H1 (cell line): Measurements from ENCODE around the gene ABHD8. TPM values are rescaled to one million over a fixed set of nuclear protein-coding genes. Genes with fewer than 3 reads are reported as not detected.

Source experiments
- CTCF ChIA-PET: fragments of 300-600 bp; sonication (Branson Sonifier 250); formaldehyde crosslinking; loops from one replicate; lab custom pipeline; 2021; ENCODE audit not compliant: partially characterized antibody; lab: Charles Lee
- POLR2A ChIA-PET: fragments of 300-600 bp; sonication (Branson Sonifier 250); formaldehyde crosslinking; loops from one replicate; lab custom pipeline; 2021; ENCODE audit warnings: inconsistent platforms; ENCODE audit not compliant: partially characterized antibody; lab: Charles Lee
- DNase-seq, 2 experiments: peaks; one replicate each; pipeline versions ENCODE4 v3.0.0 to v3.0.0-alpha.2; 2010 to 2022; ENCODE audit warnings: low spot score in 2 of 2, low read depth in 1 of 2, mixed read lengths in 1 of 2
- FAIRE-seq: peaks from 2 replicates; lab custom pipeline; 2011; peaks lifted over from hg19 to GRCh38; lab: Jason Lieb, UNC
- H2AFZ ChIP-seq: 2 replicates; pipeline ENCODE4 v1.8.1; 2012; ENCODE audit warnings: low read length, inconsistent platforms
- H2AK5ac ChIP-seq: 2 replicates; pipeline ENCODE4 v1.6.1; 2013; ENCODE audit warnings: low read depth, low read length
- H2BK120ac ChIP-seq: replicated peaks from 2 replicates; pipeline ENCODE3; 2013; ENCODE audit warnings: low read depth, low read length, inconsistent platforms
- H2BK12ac ChIP-seq: 2 replicates; pipeline ENCODE4 v1.6.1; 2013; ENCODE audit warnings: low read depth, low read length
- H2BK15ac ChIP-seq: 2 replicates; pipeline ENCODE4 v1.6.1; 2013; ENCODE audit warnings: low read length
- H2BK20ac ChIP-seq: 2 replicates; pipeline ENCODE4 v1.6.1; 2013; ENCODE audit warnings: low read length
- H2BK5ac ChIP-seq: 2 replicates; pipeline ENCODE4 v1.6.1; 2013; ENCODE audit warnings: low read depth, low read length
- H3K14ac ChIP-seq: 2 replicates; pipeline ENCODE4 v1.6.1; 2013; ENCODE audit warnings: inconsistent platforms; ENCODE audit not compliant: insufficient read length
- H3K18ac ChIP-seq: 2 replicates; pipeline ENCODE4 v1.6.1; 2013; ENCODE audit warnings: low read length; ENCODE audit errors: extremely low read depth
- H3K23ac ChIP-seq: 2 replicates; pipeline ENCODE4 v1.6.1; 2013; ENCODE audit warnings: inconsistent platforms; ENCODE audit not compliant: insufficient read length
- H3K23me2 ChIP-seq: 2 replicates; pipeline ENCODE4 v1.6.1; 2013; ENCODE audit warnings: low read depth, low read length
- H3K27ac ChIP-seq: 2 replicates; pipeline ENCODE4 v1.6.1; 2011; ENCODE audit warnings: low read depth, low read length, inconsistent platforms
- H3K27me3 ChIP-seq, 4 experiments: replicated peaks in 1 of 4; 1 replicate in 1 of 4; 2 replicates in 3 of 4; pipeline versions ENCODE4 v1.6.1 to v1.8.1; 2011 to 2013; ENCODE audit warnings: low read length in 3 of 4, mild to moderate bottlenecking in 3 of 4, inconsistent platforms in 2 of 4, mixed read lengths in 2 of 4, moderate library complexity in 1 of 4; ENCODE audit not compliant: control insufficient read depth in 3 of 4, insufficient read depth in 3 of 4; ENCODE audit errors: extremely low read depth in 1 of 4
- H3K36me3 ChIP-seq, 4 experiments: 2 replicates each; pipeline versions ENCODE4 v1.6.1 to v1.8.1; 2011 to 2013; ENCODE audit warnings: mild to moderate bottlenecking in 4 of 4, low read length in 3 of 4, moderate library complexity in 2 of 4, control low read depth in 1 of 4, inconsistent platforms in 1 of 4; ENCODE audit not compliant: insufficient read depth in 4 of 4, control insufficient read depth in 2 of 4
- H3K4ac ChIP-seq: replicated peaks from 2 replicates; pipeline ENCODE3; 2013; ENCODE audit warnings: low read length, low read depth, mixed read lengths, inconsistent platforms; ENCODE audit not compliant: insufficient read length
- H3K4me1 ChIP-seq, 4 experiments: replicated peaks in 1 of 4; 1 replicate in 1 of 4; 2 replicates in 3 of 4; pipeline versions ENCODE4 v1.6.1 to v1.8.1; 2011 to 2013; ENCODE audit warnings: low read length in 3 of 4, inconsistent platforms in 2 of 4, mixed read lengths in 1 of 4; ENCODE audit not compliant: insufficient read depth in 4 of 4, control insufficient read depth in 3 of 4
- H3K4me2 ChIP-seq, 2 experiments: 2 replicates each; pipeline versions ENCODE4 v1.6.1 to v1.8.1; 2011 to 2013; ENCODE audit warnings: low read depth in 2 of 2, low read length in 2 of 2, control low read depth in 1 of 2, inconsistent platforms in 1 of 2, mild to moderate bottlenecking in 1 of 2; ENCODE audit not compliant: insufficient read depth in 1 of 2
- H3K4me3 ChIP-seq, 4 experiments: fragments of 200-600, 300-600 bp in 1 of 4; sonication (generic), shearing (Covaris generic), sonication (Bioruptor Twin) in 1 of 4; 2 replicates each; pipeline versions ENCODE4 v1.5.1 to v1.8.1; 2011 to 2016; ENCODE audit warnings: low read length in 4 of 4, low read depth in 3 of 4, control low read depth in 2 of 4, inconsistent platforms in 2 of 4, mild to moderate bottlenecking in 2 of 4, mixed read lengths in 1 of 4, moderate library complexity in 1 of 4; ENCODE audit not compliant: insufficient read depth in 2 of 4; ENCODE audit errors: extremely low read depth in 1 of 4
- H3K56ac ChIP-seq: replicated peaks from 2 replicates; pipeline ENCODE3; 2013; ENCODE audit warnings: low read depth, mild to moderate bottlenecking, mixed read lengths, low read length, inconsistent platforms; ENCODE audit not compliant: insufficient read length
- H3K79me1 ChIP-seq: 2 replicates; pipeline ENCODE4 v1.6.1; 2013; ENCODE audit warnings: low read depth, low read length, control low read depth
- H3K79me2 ChIP-seq, 2 experiments: 2 replicates each; pipeline versions ENCODE4 v1.6.1 to v1.8.1; 2012 to 2013; ENCODE audit warnings: low read length in 2 of 2, mild to moderate bottlenecking in 2 of 2, inconsistent platforms in 1 of 2; ENCODE audit not compliant: insufficient read depth in 2 of 2, control insufficient read depth in 1 of 2
- H3K9ac ChIP-seq, 4 experiments: replicated peaks in 1 of 4; 1 replicate in 1 of 4; 2 replicates in 3 of 4; pipeline versions ENCODE4 v1.6.1 to v1.8.1; 2011 to 2013; ENCODE audit warnings: low read depth in 3 of 4, low read length in 3 of 4, control low read depth in 2 of 4, mild to moderate bottlenecking in 2 of 4, moderate library complexity in 2 of 4, inconsistent platforms in 1 of 4; ENCODE audit errors: extremely low read depth in 1 of 4
- H3K9me3 ChIP-seq, 2 experiments: 2 replicates each; pipeline versions ENCODE4 v1.6.1 to v1.8.1; 2012 to 2013; ENCODE audit warnings: mild to moderate bottlenecking in 2 of 2, moderate library complexity in 2 of 2, control low read depth in 1 of 2, inconsistent platforms in 1 of 2, low read depth in 1 of 2, low read length in 1 of 2, mixed read lengths in 1 of 2; ENCODE audit not compliant: insufficient read depth in 2 of 2
- H4K20me1 ChIP-seq, 2 experiments: replicated peaks in 1 of 2; 2 replicates each; pipeline versions ENCODE3 to v1.8.1; 2011 to 2013; ENCODE audit warnings: inconsistent platforms in 2 of 2, low read length in 2 of 2, mild to moderate bottlenecking in 1 of 2; ENCODE audit not compliant: insufficient read depth in 2 of 2, control insufficient read depth in 1 of 2
- H4K5ac ChIP-seq: 2 replicates; pipeline ENCODE4 v1.6.1; 2013; ENCODE audit warnings: low read length, low read depth, mixed read lengths, inconsistent platforms; ENCODE audit not compliant: insufficient read length
- H4K8ac ChIP-seq: 2 replicates; pipeline ENCODE4 v1.8.0; 2013; ENCODE audit warnings: mild to moderate bottlenecking, moderate library complexity, low read length, inconsistent platforms; ENCODE audit not compliant: insufficient read depth; ENCODE audit errors: extremely low read depth
- H4K91ac ChIP-seq: replicated peaks from 2 replicates; pipeline ENCODE3; 2013; ENCODE audit warnings: low read length, mixed read lengths, inconsistent platforms; ENCODE audit not compliant: insufficient read length
- ASH2L ChIP-seq: fragments of 200-600, 300-600 bp; sonication (generic); IDR thresholded peaks from one replicate; pipeline ENCODE4 v1.7.1; 2017; ENCODE audit warnings: low read length
- CBX8 ChIP-seq: fragments of 300-800, 300-1000 bp; sonication (generic); IDR thresholded peaks from 2 replicates; pipeline ENCODE4 v1.7.1; 2016; ENCODE audit warnings: low read depth, low read length, borderline replicate concordance
- CEBPB ChIP-seq: IDR thresholded peaks from 2 replicates; pipeline ENCODE4 v1.6.1; 2012; ENCODE audit warnings: low read depth, low read length
- E2F6 ChIP-seq: IDR thresholded peaks from 2 replicates; pipeline ENCODE4 v1.6.1; 2012; ENCODE audit warnings: inconsistent platforms
- HDAC2 ChIP-seq, 2 experiments: fragments of 300-600 bp in 1 of 2; sonication (generic) in 1 of 2; IDR thresholded peaks; 2 replicates each; pipeline ENCODE4 v1.6.1; 2011 to 2012; ENCODE audit warnings: low read depth in 2 of 2, low read length in 2 of 2, mild to moderate bottlenecking in 2 of 2, moderate library complexity in 2 of 2, borderline replicate concordance in 1 of 2, inconsistent platforms in 1 of 2
- JUN ChIP-seq: IDR thresholded peaks from 2 replicates; pipeline ENCODE4 v1.6.1; 2011; ENCODE audit warnings: low read depth, mild to moderate bottlenecking, improper control_type of control experiment, low read length
- POU5F1 ChIP-seq: IDR thresholded peaks from 2 replicates; pipeline ENCODE4 v1.6.1; 2011; ENCODE audit warnings: low read depth, mild to moderate bottlenecking, low read length, moderate library complexity
- RNF2 ChIP-seq: fragments of 200-900, 300-1000 bp; sonication (generic); IDR thresholded peaks from 2 replicates; pipeline ENCODE4 v1.7.1; 2016; ENCODE audit warnings: borderline replicate concordance, low read depth, mild to moderate bottlenecking, antibody characterized with exemption, low read length; ENCODE audit not compliant: poor library complexity, severe bottlenecking; ENCODE audit errors: missing control alignments
- SIRT6 ChIP-seq: IDR thresholded peaks from one replicate; pipeline ENCODE4 v1.7.1; 2012; ENCODE audit warnings: low read length, inconsistent platforms
- SIX5 ChIP-seq: IDR thresholded peaks from 2 replicates; pipeline ENCODE4 v1.6.1; 2011; ENCODE audit warnings: mild to moderate bottlenecking, low read depth, low read length
- SP2 ChIP-seq: IDR thresholded peaks from 2 replicates; pipeline ENCODE4 v1.6.1; 2012; ENCODE audit warnings: mild to moderate bottlenecking, low read length, inconsistent platforms
- WGBS, 2 experiments: shearing (Covaris generic) in 1 of 2; methylation state at CpG; one replicate each; pipeline versions ENCODE4 v1.1.6 to v1.1.7; 2013 to 2015; ENCODE audit warnings: low lambda C conversion rate in 2 of 2, mixed read lengths in 2 of 2, inconsistent platforms in 1 of 2, low coverage in 1 of 2, missing lambda C conversion rate in 1 of 2; ENCODE audit not compliant: insufficient replicate concordance in 2 of 2, insufficient coverage in 1 of 2, insufficient read length in 1 of 2; ENCODE audit errors: extremely low coverage in 1 of 2, missing lambda C conversion rate in 1 of 2; 5-methylcytosine and 5-hydroxymethylcytosine counted together
- polyA plus RNA-seq, 7 experiments: library from polyadenylated mRNA; depleted of rRNA in 3 of 7; stranded (reverse) in 5 of 7; unstranded in 2 of 7; fragments of >200 nt in 5 of 7; fragments of 200-250 nt in 2 of 7; gene quantifications; 1 replicate in 5 of 7; 2 replicates in 1 of 7; 4 replicates in 1 of 7; pipeline versions ENCODE4 v1.2.1 to v1.2.3, GENCODE V29; 2011 to 2013; ENCODE audit warnings: missing spikeins in 2 of 7, mixed read lengths in 2 of 7
- total RNA-seq: library from RNA; stranded (reverse); fragmentation: NEBNext Ultra II Directional; extraction: Animal tissue kit (Norgen Biotek cat#: 25700); gene quantifications from 2 replicates; pipeline ENCODE4 v1.2.1, GENCODE V29; 2021

ABHD8 gene
- total and polyA plus RNA-seq, 2 of the 8 experiments (the other 6 are each of a cell fraction or from before 2014, with no cell fraction given), result 11.3 to 18.7 TPM

GRCh38 chr19:17325881-17326594 lies 22.8 kb upstream of the ABHD8 start:
- Histone ChIP-seq H3K18ac (no peak overlapping the region), H2BK15ac (no peak overlapping the region), H3K23ac (no peak overlapping the region), H3K36me3 (peaks cover 0 to 17% (median 6%) of the 10 kb centered on the region in 4 experiments; a peak in 4 of 8 replicates), H3K56ac (no peak overlapping the region), H2BK5ac (no peak overlapping the region), H3K79me1 (peaks cover 2% of the 10 kb centered on the region; the same call in 1 of the 2 replicates), H3K23me2 (peaks cover 6% of the 10 kb centered on the region; the same call in 1 of the 2 replicates), H2AK5ac (no peak overlapping the region), H2AFZ (no peak overlapping the region), H3K14ac (no peak overlapping the region), H3K4me1 (peaks cover 0 to 22% (median 15%) of the 10 kb centered on the region in 4 experiments; a peak in 6 of 7 replicates), H3K9ac (no peak overlapping the region; a peak in 1 of 7 replicates), H2BK120ac (no peak overlapping the region), H3K4me2 (peak overlapping the region in 1 of 2 experiments; percentile 72; a peak in 2 of 4 replicates), H3K9me3 (no peaks in the 10 kb centered on the region), H3K27ac (no peak overlapping the region), H2BK20ac (no peak overlapping the region), H2BK12ac (no peak overlapping the region), H3K27me3 (no peaks in the 10 kb centered on the region; a peak in 1 of 7 replicates), H4K5ac (no peak overlapping the region), H3K4ac (no peak overlapping the region), H4K91ac (no peak overlapping the region), H3K4me3 (no peak overlapping the region), H3K79me2 (no peaks in the 10 kb centered on the region), H4K8ac (peak overlapping the region; percentile 57; the same call in 1 of the 2 replicates), H4K20me1 (peaks cover 3 to 9% of the 10 kb centered on the region in 2 experiments)
- DNase-seq, result no peak
- 94% methylated on average over 17 of the region's 17 CpGs; no CpG with 5 or more reads in 1 of the 2 experiments for WGBS, 2 experiments
- no peak for FAIRE-seq
- ChIA-PET POLR2A (interaction anchor here (0.5 to 17.1 kb wide), 6 partner anchors 12 to 228 kb away, joined by 3 to 329 read pairs (median 4); partner anchors contain the start of genes ABHD8, ANO8, DDA1 and GTPBP3), CTCF (interaction anchor here (0.7 to 3.3 kb wide), 10 partner anchors 9 to 43 kb away, joined by 3 to 13 read pairs (median 4); partner anchors contain the start of genes ANO8, DDA1 and MRPL34)
- TF ChIP-seq HDAC2 (IDR thresholded peaks at IDR 0.05; ENCODE audit: borderline replicate concordance in 1 of 2, low read depth in 2 of 2, low read length in 2 of 2) (no peak), POU5F1 (no peak), SP2 (no peak), SIRT6 (no peak), E2F6 (no peak), CBX8 (no peak), CEBPB (no peak), RNF2 (no peak), ASH2L (no peak), SIX5 (no peak), JUN (no peak)
